GM06990 (cell line): Measurements from ENCODE around the gene PPP1CC.
A peak's percentile ranks its signal among the peaks of the same experiment; 100 is the strongest.

ENCODE experiments used
- DNase-seq: peaks from one replicate; pipeline ENCODE4 v3.0.0-alpha.2; 2011; ENCODE audit not compliant: insufficient read length; ENCODE audit errors: extremely low read depth
- H3K27me3 ChIP-seq: replicated peaks from 2 replicates; pipeline ENCODE4 v1.6.0; 2011; ENCODE audit warnings: low read length; ENCODE audit not compliant: control insufficient read depth, insufficient read depth
- H3K36me3 ChIP-seq: 2 replicates; pipeline ENCODE4 v1.5.1; 2011; ENCODE audit warnings: low read length; ENCODE audit not compliant: control insufficient read depth, insufficient read depth
- H3K4me3 ChIP-seq: replicated peaks from 2 replicates; pipeline ENCODE4 v1.5.1; 2011; ENCODE audit warnings: low read depth, mild to moderate bottlenecking, control low read depth, low read length
- TF ChIP-seq, protein P1 (sequence below): IDR thresholded peaks from 2 replicates; pipeline ENCODE4 v1.5.1; 2011; ENCODE audit warnings: low read length, control low read depth, mild to moderate bottlenecking, inconsistent platforms; ENCODE audit not compliant: insufficient read depth, poor library complexity, severe bottlenecking

The PPP1CC gene

DNA sequence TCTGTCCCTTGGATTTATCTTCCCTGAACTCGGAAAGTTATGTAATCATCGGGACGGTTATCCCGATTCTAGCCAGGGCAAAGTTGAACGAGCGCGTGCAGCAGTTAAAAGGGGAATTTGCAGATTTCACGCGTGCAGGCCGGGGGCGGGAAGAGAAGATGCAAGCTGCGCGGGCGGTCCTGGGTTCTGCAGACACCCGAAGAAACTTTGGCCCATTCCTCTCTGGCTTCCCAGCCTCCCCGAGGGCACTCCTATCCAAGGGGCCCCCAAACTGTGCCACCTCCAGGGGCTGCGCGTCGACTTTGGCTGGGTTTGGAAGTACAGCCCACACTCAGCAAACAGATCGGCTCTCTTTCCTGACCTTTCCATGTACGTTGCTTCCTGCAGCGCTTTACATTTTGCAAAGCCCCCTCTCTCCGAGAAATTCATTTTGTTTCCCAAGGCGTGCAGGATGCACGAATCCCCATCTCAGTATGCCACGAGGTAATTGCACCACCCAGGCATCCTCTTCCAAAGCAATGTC is 941 bp upstream of the PPP1CC start:
- DNase-seq = peak; percentile 20

DNA sequence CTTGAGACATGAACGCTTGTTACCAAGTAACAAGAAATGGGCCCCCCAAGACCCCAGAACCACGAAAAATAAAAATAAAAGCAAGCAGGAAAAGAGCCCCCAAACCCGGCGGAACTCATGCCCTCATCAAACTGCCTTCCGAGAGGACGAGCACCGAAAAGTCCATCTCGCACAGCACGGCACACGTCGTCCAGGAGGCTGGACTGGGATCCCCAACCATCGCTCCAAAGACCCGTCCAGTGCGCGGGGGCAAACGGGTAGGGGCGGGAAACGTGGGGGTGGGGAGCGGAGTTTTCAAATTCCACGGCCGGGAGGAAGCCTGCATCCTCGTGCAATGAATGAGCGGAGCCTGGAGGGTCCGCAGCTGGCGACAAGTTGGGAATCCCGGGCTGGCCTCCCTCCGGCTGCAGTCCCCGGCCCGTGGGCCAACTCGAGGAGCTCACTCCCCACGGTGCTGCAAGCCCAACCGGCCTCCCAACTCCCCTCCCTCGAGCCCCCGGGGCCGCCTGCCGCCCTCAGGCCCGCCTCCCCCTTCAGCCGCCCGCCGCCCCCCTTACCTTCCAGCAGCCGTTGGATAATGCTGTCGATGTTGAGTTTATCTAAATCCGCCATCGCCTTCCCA is 484 bp downstream of the PPP1CC start:
- no peaks in the 10 kb centered on the region for H3K27me3 ChIP-seq
- TF ChIP-seq, protein P1, sequence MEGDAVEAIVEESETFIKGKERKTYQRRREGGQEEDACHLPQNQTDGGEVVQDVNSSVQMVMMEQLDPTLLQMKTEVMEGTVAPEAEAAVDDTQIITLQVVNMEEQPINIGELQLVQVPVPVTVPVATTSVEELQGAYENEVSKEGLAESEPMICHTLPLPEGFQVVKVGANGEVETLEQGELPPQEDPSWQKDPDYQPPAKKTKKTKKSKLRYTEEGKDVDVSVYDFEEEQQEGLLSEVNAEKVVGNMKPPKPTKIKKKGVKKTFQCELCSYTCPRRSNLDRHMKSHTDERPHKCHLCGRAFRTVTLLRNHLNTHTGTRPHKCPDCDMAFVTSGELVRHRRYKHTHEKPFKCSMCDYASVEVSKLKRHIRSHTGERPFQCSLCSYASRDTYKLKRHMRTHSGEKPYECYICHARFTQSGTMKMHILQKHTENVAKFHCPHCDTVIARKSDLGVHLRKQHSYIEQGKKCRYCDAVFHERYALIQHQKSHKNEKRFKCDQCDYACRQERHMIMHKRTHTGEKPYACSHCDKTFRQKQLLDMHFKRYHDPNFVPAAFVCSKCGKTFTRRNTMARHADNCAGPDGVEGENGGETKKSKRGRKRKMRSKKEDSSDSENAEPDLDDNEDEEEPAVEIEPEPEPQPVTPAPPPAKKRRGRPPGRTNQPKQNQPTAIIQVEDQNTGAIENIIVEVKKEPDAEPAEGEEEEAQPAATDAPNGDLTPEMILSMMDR = no peak
- DNase-seq = peak; percentile 13
- no peaks in the 10 kb centered on the region; the same call in 1 of the 2 replicates for H3K36me3 ChIP-seq
- H3K4me3 ChIP-seq = peak overlapping the region; percentile 99

More for the DNA sequence above, 941 bp upstream of the PPP1CC start:
- Histone ChIP-seq H3K27me3 (no peaks in the 10 kb centered on the region), H3K4me3 (peak overlapping the region; percentile 59), H3K36me3 (no peaks in the 10 kb centered on the region)
- TF ChIP-seq, protein P1 = no peak

DNA sequence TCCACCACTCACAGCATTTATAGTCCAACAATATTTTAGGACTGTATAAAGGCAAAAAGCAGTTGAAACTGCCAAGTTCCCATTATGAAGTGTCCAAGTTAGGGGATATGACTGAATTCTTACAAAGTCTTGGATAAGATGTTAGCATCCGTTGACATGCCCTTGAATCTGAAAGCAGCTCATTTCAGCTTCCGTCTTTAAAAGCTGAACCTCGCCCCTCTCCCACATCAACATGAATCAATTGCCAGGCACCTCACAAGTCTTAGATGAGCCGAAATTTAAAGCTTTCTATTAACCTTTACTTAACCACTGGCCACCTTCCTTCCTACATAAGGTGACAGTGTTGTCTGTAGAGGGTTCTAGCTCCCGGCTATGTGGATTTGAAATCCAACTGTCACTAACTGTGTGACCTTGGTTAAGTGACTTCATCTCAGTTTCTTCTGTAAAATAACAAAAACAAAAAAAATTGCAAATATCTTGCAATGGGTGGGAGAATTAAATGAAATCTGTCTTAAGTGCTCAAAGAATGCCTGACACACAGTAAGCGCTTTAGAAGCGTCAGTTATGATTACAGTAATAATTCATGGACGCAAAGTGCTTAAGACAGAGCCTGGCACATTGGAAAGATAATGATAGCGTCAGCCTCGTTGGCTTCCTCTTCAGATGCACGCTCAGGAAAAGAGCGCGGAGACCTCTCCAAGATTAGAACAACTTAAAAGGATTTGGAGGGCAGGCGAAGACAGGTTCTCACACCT is 1.2 kb downstream of the PPP1CC start:
- Histone ChIP-seq H3K4me3 (peak overlapping the region; percentile 99), H3K36me3 (no peaks in the 10 kb centered on the region; the same call in 1 of the 2 replicates), H3K27me3 (no peaks in the 10 kb centered on the region)
- no peak for DNase-seq
- TF ChIP-seq, protein P1 = no peak

DNA sequence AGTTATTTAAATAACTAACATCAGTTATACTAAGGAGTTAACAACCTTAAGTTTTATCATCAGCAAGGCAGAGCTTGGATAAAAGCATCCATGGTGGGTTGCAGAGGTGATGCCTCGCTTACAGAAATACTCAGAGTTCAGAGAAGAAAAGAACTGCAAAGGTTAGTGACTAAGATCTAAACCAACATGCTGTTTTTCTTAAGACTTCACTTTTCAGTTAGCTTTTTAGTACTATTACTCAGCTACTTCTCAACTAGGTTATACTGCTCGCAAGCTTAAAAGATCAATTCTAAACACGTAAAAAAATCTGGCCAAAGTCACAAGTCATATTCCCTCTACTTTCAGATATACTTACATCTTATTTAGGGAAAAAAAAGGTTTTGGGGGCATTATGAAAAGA is 2.8 kb downstream of the PPP1CC start:
- Histone ChIP-seq H3K4me3 (peak overlapping the region; percentile 99), H3K36me3 (peaks cover 3% of the 10 kb centered on the region; the same call in 1 of the 2 replicates), H3K27me3 (no peaks in the 10 kb centered on the region)
- DNase-seq = peak; percentile 25
- TF ChIP-seq, protein P1 = no peak

DNA sequence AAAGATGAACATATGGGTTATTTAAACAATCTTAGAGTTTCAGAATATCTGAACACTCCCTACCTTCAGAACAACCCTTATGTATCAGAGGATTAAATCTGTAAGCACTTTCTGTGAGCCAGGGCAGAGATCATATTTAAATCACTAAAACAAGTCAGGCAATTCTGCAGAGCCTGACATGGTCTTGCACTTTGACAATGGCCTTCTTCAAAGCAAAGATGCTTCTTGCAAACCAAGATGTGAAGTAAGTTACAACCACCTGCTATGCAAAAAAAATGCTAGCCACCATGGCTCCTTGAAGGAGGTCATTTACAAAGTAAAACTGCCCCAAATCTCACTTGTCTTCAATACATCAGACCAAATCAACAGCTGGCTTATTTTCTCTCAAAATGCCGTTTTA is 3.2 kb downstream of the PPP1CC start:
- Histone ChIP-seq H3K4me3 (peak overlapping the region; percentile 99), H3K36me3 (peaks cover 3% of the 10 kb centered on the region; the same call in 1 of the 2 replicates), H3K27me3 (no peaks in the 10 kb centered on the region)
- no peak for DNase-seq
- TF ChIP-seq, protein P1 = no peak
